GM20000 (cell line): ENCODE measurements around the gene VWA3B.
"Not testable (repeated sequence)": the region's sequence is repeated elsewhere in the genome, so short reads cannot be mapped to it uniquely, and the experiment has no call there.

Source experiments
- DNase-seq: peaks from one replicate; pipeline ENCODE4 v3.0.0; 2012; ENCODE audit warnings: low spot score
- CTCF ChIP-seq: IDR thresholded peaks from 2 replicates; pipeline ENCODE4 v1.5.1; 2012; ENCODE audit warnings: mild to moderate bottlenecking, control low read depth; ENCODE audit errors: extremely low read depth, missing control alignments

Gene VWA3B

DNA sequence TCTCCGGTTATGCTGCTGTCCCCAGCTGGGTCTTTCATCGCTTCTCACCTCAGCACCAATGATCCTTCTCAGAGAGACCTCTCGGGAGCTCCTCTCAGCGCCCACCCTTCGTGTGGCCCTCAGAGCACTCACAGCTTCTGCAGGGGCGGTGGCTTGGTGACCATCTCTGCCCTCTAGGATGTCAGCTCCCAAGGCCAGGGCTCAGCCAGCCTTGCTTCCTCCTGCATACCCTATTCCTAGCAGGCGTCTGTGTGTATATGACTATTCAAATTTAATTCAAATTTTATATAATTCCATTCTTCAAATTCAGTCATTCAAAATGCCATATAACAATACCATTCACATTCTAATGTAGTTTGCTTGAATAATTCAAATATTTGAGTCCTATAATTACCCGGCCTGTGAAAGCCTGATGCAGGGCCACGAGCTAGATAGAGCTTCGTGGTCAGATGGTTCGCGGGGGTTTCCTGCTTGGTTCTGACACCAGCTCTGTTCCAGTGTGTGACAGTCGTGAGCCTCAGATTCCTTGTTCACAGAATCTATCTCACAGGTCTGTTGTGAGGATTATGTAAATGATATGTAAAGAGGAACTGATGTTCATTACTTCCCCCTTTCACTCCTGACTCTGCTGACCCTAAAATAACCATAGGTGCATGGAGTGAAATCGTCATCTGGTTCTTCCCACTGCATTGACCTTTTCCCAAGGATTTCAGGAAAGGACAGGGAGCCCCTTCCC lies 165.2 kb downstream of the VWA3B start:
- TF ChIP-seq CTCF = no peak
- DNase-seq = no peak

DNA sequence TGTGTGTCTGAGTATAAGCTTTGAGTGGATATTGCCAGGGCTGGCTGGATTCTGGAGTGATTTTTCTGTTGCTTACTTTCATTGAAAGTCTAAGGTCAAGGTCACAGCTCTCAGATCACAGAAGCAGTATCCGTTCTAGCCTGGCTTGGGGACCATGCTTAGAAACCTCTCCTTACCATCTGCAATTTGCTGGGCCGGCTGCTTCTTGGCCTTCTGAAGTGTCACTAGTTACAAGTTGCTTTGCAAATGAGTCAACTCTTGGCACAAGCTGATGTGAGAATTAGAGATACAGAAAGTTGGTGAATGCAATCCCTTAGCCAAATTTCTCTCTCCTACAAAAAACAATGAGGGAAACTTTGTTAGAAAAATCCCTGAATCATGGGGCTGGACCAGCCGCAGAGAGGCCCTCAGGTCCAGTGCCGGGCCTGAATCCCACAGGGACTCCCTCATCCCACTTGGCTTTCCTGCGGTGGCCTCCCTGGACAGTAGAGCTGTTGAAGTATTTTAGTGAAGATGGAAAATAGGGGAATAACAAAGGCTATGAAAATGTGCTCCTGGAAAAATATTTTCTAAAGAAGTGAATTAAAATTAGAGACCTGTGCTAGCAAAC lies 166.6 kb downstream of the VWA3B start:
- no peak for TF ChIP-seq CTCF
- no peak for DNase-seq

DNA sequence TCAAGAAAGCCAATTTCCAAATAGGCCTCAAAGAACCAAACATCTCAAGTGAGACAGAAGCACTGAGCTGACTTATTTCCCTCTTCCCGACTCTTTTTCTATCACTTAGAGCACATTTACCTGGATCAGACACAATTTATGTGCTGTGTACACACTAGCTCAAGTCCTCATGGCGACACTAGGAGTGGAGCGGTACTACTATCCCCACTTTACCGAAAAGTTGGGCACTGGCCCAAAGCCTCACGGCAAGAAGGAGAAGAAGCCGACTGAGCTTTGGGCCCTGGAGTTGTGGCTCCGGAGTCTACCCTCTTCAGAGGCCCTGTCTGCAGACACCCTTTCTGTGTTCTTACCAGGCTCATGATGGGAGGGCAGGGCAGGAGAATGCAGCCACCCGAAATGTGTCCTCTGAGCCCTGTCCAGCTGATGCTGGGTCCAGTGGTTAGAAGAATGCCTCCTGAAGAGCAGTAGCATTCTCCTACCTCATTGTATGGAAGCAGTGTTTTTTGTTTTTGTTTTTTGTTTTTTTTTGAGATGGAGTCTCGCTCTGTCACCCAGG lies 167.6 kb downstream of the VWA3B start:
- DNase-seq = no peak
- no peak for TF ChIP-seq CTCF

- no peak for TF ChIP-seq CTCF
- no peak for DNase-seq
Observed at GRCh38 chr2:98258906-98259305, 171.9 kb downstream of the VWA3B start.

- no peak for DNase-seq
- TF ChIP-seq CTCF = no peak
Observed at GRCh38 chr2:98263362-98263761, 176.4 kb downstream of the VWA3B start.

GRCh38 chr2:98268225-98268624 lies 181.3 kb downstream of the VWA3B start:
- not testable (repeated sequence) for DNase-seq

GRCh38 chr2:98269274-98269673 lies 182.3 kb downstream of the VWA3B start:
- TF ChIP-seq CTCF = peak; percentile 22
- DNase-seq = peak; percentile 40
